Stimulated activated CD4-positive, alpha-beta T cell treated with anti-CD3 and anti-CD28 coated beads, Interleukin-2, amount 100 ng/mL, for 4 hours (primary cell): ENCODE data around the gene LIN7B.

Experiments used
- DNase-seq: peaks from one replicate; pipeline ENCODE4 v3.0.0-alpha.2; 2020; ENCODE audit warnings: low read depth

LIN7B gene

DNA sequence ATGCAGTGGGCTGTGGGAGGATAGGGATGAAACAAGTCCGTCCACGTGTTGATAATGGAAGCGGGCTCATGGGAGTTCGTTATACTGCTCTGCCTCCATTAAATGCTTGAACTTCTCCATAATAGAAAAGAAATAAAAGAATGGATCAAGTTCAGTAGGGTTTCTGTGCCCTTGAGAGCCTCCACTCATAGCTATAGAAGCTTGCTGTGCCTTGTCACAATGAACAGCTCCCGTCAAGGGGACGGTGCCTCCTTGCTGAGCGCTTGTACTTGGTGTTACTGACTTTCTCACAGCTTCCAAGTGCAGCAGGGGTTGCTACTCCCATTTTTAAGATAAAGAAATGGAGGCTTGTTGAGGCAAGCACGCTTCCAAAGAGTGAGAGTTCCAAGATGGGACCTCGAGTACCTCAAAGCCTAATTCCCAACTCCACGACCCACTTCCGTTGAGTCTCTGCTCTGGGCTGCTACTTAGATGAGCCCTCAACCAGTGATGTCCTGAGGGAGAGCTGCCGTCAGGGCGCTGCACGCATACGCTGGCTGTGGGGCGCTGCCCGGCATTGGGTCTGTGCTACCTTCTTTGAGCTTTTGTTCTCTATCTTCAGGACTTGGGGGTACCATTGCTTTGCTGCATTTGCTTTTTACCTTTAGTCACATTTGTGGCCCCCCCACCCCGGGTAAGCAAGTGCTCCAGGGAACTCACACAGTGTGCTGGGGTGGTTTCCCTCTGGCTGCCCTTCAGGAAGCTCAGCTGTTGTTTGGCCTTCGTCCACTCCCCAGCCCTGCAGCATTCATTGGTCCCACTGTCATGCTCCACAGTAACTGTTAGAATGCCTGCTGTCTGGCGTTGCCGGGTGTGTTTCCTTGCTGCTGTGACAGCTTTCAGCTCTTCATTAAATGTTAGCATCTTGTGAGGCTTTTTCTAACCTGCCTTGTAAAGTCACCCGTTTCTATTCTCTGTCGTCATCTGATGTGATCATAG is 19.4 kb upstream of the LIN7B start:
- DNase-seq = no peak

DNA sequence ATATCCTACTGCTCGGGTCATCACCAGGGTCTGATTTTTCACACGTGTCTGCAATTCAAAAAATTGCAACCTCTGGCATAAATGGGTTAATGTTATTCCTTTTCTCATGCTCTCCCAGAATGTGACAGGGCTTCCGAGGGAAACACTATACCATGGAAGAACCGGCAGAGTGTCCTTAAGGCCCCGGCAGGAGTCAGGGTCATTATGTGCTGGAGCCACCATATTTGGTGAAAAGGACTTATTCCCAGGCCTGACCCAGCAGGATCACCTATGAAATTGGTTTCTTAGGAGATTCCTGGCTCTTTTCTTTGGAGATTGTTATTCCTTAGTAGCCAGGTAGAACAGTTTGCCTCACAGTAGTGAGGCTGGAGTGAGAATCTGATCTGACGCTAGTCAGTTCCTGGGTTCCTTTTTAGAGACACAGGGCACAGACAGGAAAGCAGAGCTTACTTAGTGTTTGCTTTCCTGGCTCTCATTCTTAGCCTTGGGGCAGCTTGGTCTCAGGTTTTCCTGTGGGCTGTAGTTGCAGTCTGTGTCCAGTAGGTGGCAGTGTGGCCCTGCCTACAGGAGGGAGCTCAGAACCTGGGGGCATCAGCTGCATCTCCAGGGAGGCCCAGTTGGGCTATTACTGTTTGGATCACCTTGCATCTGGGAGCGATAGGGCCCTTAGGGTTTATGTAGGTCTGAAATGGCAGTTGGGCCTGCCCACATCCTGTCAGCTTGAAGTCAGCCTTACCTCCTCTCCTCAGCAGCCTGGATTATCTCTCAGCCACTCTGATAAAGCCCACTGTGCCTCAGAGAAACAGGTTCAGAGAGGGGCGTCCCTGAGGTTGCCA is 16.5 kb upstream of the LIN7B start:
- peak; percentile 57 for DNase-seq

DNA sequence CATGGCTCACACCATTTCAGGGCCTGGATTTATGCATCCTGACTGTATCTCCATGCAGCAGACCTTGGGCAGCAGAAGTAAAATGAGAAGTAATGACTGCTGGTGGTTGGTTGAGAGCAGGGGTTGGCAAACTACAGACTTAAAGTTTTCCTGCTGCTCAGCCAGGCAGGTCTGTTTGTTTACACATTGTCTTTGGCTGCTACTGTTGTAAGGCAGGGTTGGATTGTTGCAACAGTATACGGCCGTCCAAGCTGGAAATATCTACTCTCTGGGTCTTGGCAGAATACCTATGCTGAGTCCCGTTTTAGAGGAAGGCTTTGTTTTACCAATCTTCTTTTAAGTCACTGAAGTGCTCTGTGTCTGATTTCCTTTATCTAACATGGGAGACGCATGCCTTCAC is 15.4 kb upstream of the LIN7B start:
- no peak for DNase-seq

DNA sequence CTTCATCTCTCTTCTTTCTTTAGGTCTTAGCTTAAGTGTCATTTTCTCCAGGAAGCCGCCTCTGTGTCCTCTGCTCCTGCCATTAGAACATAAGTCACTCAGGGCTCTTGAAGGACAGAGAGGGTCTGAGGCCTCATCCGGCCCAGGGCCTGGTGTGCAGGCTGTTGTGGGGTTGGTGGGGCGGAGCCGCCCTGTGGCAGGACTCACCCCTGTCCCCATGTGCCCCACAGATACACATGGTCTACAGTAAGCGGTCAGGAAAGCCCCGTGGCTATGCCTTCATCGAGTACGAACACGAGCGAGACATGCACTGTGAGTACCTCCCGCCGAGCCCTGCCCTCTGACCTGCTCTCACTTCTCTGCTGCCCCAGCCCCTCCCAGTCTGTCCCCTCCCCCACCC is 13.0 kb upstream of the LIN7B start:
- DNase-seq = no peak

DNA sequence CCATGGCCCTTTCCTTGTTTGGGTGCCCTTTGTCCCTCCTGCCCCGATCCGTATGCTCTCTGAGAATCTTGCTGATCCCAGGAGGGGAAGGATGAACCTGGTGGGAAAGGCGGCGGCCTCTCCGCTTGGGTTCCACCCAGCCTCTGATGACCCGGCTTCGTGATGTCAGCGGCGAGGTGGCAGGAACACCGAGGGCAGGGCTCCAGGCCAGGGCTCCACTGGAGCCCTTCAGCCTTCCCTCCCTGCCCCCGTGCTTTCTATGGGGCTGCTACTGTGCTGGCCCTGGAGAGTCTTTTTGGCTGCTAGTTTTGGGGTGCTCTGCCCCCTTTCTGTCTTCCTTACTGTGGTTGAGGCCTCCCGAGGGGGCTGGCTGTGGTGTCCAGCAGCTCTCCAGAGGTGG is 11.9 kb upstream of the LIN7B start:
- DNase-seq = no peak

DNA sequence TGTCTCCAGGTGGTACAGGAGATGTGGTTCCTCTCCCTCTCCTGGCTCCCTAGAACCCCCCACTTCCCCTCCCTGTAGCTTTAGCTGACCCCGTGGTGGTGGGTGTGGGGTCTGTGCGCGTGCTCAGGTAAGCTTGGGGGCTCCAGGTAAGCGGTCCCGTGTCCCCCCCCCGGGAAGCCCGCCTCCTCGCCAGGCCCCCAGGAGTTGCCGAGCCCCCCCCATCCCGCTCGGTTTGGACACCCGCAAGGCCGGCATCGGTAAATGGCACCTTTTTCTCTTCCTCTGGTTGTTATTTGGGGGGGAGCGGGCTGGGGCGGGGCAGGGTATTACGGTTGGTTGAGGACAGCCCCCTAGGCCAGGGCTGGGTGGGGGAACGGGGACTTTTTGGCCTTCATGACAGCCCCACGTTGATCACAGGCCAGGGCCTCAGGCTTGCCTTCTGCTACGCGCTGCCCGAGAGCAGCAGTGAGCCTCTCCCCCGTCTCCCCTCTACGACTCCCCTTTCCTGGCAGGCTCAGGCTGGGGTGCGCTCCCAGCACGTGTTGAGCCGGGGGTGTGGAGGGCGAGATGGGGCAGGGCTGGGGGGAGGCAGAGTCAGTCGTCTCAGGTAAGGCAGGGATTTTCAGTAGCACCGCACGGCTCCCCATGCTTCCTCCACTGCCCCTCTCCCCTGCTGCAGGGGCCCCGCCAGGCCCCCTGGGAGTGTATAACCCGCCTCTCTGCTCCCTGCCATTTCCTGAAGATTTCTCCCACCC is 10.7 kb upstream of the LIN7B start:
- no peak for DNase-seq

DNA sequence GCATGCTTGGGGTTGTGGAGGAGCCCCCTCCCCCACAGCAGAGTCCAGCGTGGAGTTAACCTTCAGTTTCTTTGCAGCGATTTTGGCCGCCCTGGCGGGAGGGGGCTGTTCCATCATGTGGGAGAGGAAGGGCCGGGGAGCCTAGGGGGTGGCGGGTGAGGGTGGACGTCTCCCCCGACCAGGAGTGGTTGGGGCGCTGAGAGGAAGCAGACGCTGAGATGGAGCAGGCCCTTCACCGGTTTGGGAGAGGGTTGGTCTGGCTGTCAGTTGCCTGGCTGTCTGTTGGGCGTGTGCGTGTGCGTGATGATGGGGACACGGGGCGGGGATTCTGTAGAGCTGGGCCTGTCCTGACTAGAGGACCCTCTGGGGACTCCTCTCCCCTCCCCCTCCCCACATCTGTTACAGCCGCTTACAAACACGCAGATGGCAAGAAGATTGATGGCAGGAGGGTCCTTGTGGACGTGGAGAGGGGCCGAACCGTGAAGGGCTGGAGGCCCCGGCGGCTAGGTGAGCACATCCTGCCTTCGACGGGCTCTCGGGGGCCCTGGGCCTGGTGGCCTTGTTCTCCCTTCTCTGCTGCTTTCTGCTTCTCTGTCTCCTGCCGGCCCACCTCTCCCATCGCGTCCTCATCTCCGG is 9.8 kb upstream of the LIN7B start:
- DNase-seq = no peak

DNA sequence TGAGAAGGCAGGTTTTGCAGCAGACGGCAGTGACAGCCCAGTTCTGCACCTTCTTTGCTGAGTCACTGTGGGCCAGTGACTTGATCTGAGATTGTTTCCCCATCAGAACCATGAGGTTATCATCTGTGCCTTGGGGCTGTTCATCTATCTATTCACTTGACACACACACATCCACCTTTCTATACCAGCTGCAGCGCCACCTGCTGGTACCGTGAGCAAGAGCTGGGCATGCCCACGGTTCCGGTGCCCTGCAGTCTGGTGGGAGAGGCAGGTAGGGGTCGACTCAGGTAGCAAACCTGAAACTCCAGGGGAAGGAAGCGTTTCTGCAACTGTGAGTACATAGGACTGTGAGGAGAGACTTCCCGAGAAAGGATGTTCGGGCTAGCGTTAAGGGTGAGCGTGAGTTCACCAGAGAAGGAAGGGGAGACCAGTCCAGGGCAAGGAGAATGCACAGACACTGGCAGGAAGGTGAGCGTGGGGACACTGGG is 7.5 kb upstream of the LIN7B start:
- DNase-seq = peak; percentile 52

DNA sequence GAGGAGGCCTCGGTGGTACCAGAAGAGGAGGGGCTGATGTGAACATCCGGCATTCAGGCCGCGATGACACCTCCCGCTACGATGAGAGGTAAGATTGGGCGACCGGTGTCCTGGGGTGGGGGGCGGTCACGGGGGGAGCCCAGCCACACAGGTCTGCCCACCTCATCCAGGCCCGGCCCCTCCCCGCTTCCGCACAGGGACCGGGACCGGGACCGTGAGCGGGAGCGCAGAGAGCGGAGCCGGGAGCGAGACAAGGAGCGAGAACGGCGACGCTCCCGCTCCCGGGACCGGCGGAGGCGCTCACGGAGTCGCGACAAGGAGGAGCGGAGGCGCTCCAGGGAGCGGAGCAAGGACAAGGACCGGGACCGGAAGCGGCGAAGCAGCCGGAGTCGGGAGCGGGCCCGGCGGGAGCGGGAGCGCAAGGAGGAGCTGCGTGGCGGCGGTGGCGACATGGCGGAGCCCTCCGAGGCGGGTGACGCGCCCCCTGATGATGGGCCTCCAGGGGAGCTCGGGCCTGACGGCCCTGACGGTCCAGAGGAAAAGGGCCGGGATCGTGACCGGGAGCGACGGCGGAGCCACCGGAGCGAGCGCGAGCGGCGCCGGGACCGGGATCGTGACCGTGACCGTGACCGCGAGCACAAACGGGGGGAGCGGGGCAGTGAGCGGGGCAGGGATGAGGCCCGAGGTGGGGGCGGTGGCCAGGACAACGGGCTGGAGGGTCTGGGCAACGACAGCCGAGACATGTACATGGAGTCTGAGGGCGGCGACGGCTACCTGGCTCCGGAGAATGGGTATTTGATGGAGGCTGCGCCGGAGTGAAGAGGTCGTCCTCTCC is 6.3 kb upstream of the LIN7B start:
- no peak for DNase-seq

DNA sequence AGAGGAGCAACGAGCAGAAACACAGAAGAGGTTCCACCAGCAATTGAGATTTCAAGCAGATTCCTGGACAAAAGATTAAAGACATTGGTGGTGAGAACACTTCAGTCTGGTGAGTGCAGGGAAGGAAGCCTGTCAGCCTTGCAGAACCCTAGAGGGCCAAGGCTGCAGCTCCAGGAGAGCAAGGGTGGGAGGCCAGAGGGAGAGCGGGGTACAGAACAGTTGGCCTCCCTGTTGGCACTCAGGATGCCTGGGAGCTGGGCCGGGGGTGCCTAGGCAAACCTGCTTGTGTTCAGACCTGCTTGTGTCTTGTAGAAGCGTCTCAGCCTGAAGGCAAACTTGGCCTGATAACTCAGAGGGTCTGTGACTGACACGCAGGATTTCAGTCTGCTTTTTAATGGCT is 5.1 kb upstream of the LIN7B start:
- no peak for DNase-seq

DNA sequence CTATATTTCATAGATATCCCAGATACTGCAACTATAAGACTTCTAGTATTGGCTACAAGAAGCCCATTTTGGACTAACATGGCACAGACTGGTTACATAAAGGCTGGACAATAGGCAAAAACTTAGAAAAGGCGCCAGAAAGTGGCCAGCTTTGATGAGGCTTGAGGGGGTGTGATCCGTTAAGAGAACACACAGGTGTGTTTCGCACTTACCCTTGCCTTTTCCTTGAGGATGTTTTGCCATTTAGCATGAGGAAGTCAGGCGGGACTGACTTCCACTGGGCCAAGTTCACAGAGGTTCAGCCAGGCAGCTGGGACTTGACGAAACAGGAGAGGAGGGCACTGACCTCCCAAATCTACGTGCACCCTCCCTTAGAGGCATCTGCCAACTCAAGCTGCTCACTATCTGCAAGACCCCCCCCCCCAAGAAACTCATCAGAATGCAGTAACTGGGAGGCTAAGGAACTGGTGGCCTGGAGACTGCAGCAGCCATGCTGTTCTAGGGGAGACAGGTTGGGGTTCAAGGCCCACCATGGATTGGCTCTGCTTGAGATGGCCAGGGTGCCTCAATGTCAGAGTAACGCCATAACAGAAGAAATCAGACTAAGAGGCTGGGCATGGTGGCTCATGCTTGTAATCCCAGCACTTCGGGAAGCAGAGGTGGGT is 4.5 kb upstream of the LIN7B start:
- no peak for DNase-seq

DNA sequence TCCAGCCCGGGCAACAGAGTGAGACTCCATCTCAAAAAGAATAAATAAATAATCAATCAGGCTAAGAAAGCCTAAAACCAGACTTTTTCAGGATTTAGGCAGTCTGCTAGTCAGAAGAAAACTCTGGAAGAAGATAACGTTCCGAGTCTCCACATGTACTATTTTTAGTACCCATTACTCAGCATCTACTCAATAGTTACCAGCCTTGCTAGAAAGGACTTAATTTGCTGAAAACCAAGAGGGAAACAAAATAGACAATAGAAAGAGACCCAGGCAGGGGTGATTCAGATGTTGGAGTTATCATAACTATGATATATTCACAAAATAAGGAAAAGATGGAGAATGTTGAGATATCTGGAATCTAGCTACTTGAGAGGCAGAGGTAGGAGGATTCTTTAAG is 3.6 kb upstream of the LIN7B start:
- DNase-seq = no peak

DNA sequence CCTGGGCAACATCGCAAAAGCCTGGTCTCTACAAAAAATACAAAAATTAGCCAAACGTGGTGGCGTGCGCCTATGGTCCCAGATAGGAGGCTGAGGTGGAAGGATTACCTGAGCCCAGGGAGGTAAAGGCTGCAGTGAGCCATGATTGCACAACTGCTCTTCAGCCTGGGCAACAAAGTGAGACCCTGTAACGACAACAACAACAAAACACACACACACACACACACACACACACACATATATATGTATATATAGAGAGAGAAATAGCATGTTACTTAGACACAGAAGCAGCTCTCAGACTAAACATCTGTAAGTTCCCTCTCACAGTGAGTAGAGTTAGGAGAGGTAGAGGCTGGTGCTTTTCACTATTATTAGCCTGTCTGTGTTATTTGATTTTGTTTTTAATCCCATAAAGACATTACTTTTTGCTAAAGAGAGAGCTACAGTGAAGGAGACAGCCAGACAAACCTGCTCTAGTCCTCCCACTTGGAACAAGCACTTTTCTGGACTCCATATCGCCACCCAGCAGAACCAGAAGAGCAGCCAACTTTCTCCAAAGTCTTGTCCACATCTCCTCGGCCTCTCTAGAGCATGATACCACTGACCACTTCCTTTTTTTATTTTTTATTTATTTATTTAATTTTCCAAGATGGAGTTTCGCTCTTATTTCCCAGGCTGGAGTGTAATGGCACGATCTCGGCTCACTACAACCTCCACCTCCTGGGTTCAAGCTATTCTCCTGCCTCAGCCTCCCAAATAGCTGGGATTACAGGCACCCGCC is 2.8 kb upstream of the LIN7B start:
- DNase-seq = no peak

DNA sequence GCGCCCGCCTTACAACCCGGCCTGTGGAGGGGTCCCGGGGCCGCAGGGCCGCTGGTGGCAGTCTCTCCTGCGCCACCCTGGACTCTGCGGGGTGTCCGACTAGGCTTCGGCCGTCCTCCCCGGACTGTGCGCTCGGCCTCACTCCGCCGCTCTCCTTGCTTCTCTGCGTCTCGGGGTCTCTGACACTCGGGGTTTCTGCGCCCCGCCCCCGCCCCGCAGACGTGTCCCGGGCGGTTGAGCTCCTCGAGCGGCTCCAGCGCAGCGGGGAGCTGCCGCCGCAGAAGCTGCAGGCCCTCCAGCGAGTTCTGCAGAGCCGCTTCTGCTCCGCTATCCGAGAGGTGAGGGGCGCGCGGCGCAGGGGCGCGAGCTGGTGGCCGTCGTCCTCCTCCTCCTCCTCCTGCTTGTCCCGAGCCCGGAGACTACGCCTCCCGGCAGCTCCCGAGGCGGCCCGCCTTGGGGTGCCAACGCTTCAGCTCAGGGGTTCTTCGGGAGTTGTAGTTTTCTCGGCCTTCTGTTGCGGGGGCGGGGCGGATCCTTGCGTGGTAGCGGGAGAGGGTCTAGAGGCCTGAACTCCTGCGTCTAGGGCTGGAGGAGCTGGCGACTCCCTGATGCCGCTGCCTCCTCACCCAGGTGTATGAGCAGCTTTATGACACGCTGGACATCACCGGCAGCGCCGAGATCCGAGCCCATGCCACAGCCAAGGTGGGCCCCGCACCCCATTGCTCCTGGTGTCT is 627 bp downstream of the LIN7B start:
- DNase-seq = peak; percentile 43

DNA sequence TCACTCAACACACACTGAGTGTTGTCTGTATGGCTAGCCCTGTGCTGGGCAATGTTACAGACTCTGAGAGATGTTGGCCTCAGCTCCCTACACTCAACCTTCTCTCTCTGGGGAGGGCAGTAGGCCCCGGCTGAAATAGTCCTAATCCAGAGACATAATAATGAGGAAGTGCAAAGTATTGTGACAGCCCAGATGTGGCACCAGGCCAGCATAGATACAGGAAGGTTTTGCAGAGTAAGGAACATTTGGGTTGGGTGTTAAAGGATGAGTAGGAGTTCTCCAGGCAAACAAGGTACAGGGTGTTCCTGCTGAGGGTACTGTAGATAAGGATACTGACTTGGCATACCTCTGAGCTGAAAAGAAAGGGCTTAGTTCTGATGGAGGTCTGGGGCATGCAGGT is 2.4 kb downstream of the LIN7B start:
- DNase-seq = no peak

DNA sequence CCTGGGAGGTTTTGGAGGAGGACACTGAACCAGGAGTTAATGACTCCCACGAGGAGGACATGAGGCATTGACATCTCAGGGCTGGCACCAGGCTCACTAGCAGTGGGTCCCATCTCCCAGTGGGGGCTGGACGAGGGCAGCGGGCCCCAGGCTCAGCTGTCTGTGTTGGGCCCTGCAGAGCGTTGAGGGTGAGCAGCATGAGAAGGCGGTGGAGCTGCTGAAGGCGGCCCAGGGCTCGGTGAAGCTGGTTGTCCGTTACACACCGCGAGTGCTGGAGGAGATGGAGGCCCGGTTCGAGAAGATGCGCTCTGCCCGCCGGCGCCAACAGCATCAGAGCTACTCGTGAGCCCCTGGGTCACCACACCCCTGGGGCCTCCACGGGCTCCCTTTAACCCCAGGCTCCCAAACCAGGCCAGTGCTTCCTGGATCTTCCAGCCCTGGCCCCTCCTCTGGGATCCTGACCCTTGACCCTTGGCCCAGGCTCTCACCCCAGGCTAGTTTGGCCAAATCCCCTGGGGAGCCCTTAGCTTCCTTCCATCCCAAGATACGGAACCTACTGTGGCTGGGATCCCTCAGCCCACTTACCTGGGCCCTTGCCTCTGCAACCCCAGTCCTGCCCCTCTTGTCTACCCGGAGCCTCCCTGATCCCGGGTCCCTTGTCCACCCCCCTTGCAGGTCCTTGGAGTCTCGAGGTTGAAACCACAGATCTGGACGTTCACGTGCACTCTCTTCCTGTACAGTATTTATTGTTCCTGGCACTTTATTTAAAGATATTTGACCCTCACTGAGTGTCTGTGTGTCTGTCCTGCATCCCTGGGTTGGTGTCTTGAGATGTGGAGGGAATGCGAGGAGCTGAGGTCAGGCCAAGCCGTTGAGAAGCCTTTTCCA is 3.8 kb downstream of the LIN7B start:
- no peak for DNase-seq

DNA sequence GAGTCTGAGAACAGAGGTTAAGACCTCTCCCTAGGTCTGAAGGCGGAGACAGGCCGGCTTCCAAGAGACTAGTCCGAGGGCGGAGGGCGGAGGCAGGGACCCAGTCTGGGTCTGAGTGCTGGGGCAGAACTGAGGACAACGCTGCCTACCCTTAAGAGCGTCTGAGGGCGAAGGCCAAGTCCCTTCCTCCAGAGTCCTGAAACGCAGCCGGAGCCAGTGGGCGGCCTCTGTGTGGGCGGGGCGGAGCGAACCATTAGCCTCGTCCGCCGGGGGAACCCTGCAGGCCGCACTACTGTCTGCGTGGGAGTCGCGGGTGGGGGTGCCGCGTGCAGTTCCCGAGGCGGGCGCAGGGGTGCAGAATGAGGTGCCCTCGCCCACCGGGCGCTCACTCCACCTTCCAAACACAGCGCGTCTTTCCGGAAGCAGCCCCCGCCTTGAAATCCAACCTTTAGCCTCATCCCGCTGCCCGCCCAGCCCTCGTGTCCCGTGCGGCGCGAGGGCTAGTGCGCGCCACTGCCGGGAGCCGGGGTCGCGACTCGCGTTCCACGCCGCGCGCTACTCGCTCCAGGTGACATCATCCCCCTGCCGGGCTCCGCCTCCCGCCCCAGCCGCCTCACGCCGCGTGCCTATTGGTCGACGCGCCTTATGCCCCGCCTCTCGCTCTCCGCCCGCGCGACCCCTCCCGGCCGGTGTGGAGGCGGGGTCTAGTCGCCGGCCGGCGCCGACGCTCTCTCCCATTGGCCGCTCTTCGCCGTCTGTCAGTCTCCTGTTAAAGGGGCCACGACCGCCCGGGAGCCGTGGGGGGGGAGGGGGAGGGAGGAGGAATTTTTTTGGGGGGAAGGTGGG is 4.6 kb downstream of the LIN7B start, which contains the start of gene C19orf73:
TSS of gene C19orf73 (minus strand) at position 579 of the 846 bp plus-strand sequence. CDS start at position 458, 121 bp downstream.
- peak; percentile 93 for DNase-seq
